Central memory CD4-positive, alpha-beta T cell (primary cell): ENCODE data around the gene ADGRD1.
"Not testable (repeated sequence)": the region's sequence is repeated elsewhere in the genome, so short reads cannot be mapped to it uniquely, and the experiment has no call there.

Source experiments
- DNase-seq: peaks from one replicate; pipeline ENCODE4 v3.0.0; 2022

The ADGRD1 gene

DNA sequence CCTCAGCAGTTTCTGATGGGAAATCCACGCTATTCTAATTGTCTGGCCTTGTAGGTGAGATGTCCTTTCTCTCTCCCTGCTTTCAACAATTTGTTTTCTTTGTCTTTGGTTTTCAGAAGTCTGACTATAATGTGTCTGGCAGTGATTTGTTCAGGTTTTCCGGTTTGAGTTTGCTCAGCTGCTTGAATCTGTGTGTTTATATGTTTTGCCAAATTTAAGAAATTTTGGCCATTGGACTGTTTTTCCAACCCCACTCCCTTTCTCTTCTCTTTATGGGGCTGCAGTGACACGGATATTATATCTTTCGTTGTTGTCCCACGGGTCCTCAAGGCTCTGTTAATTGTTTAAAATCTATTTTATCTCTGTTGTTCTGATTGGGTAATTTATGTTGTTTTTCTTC lies 105.0 kb downstream of the ADGRD1 start:
- DNase-seq = no peak

DNA sequence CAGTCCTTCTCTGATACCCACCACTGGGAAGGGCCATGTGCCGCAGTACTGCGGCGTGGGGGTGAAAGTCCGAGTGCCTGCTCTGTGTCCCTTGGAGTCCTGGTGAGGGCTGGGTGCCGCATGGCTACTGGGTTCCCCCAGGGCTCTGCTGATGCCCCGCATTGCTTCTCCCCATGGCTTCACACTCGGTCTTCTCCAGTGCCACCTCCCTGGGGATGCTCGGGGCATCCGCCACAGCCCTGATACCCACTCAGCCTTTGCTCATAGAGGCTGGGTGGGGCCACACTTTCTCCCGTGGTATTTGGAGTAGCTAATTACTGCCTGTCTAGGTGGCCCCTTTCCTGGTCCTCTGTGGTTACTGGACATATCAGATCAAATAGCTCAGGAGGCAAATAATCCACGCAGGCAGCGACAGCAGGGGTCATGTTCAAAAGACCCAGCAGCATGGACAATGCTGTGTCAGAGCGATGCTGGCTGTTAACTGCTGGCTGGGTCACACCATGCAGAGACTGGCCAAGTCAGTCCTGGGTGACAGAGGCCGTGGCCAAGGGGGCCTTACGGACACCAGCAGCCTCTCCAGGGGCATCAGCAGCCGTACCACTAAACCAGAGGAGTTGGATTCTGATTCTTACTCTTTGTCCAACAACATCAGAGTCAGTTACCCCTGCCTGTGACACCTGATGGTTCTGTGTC lies 106.5 kb downstream of the ADGRD1 start:
- no peak for DNase-seq

DNA sequence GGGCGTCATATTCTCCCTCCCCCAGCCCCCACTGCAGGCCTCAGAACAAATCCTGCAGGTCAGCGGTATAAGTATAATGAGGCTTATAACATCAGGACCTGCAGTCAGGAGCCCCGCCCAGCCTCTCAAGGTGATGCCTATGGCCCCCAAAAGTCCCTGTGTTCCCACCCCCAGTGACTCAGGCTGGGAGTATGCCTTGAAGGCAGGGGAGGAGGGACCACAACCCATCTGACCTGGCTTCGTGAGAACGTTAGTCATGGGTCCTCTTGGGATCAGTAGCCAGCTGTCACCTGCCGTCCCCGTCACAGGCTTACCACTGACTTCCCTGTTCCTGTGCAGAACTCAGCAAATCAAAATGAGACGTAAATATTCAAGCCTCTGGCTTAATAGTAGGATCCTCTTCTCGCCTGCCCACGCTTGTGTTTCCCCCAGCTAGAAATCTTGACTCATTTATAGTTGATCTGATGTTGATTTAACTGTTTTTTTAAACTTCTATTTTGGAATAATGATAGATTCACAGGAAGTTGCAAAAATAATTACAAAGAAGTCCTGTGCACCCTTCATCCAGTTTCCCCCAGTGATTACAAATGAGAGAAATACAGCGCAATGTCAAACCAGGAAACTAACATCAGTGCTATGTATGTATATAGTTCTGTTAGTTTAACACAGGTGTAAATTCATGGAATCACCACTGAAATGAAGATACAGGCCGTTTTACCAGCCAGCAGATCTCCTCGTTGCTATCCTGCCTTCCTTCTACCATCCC lies 107.5 kb downstream of the ADGRD1 start:
- no peak for DNase-seq

DNA sequence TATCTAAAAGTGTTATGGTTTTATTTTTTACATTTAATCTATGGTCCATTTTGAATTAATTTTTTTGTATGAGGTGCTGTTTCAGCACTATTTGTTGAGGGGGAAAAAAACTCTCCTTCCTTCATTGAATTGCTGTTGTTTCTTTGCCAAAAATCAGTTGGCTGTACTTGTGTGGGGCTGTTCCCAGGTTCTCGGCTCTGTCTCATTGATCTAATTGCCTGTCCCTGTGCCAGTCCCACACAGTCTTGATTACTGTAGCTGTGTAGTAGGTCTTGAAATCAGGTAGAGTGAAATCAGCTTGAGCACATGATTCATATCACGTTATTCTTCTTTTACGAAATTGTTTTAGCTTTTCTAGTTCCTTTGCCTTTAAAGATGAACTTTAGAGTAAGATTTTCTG lies 109.7 kb downstream of the ADGRD1 start:
- no peak for DNase-seq

DNA sequence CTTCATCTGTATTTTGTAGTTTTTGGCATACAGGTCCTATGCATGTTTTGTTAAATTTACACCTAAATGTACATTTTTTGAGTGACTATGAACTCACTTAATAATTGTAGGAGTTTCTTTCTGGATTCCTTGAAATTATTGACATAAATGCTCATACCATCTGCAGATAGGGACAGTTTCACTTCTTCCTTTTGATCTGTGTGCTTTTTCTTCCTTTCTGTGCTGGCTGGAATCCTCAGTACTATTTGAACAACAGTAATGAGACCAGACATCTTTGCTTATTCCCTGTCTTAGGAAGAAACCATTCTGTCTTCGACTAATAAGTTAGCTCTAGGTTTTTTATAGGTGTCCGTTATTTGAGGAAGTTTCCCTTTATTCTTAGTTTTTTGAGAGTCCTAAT lies 110.3 kb downstream of the ADGRD1 start:
- no peak for DNase-seq

DNA sequence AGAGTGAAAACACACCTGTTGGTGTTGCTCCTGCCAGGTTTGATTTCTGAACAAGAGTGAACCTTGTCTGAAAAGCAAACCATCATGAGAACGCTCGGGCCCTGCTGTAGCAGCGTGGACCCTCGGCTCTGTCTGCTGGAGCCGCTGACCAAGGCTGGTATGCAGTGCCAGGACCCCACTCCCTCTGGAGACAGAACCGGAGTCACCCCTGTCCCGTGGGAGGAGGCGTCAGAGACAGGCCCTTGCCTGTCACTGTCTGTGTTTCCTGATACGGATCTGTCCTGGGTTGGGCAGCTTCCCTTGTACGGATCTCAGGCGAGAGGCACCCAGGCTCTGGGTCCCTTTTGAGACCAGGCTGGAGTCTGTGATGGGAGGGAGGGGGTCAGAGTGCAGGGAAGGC lies 111.6 kb downstream of the ADGRD1 start:
- no peak for DNase-seq

DNA sequence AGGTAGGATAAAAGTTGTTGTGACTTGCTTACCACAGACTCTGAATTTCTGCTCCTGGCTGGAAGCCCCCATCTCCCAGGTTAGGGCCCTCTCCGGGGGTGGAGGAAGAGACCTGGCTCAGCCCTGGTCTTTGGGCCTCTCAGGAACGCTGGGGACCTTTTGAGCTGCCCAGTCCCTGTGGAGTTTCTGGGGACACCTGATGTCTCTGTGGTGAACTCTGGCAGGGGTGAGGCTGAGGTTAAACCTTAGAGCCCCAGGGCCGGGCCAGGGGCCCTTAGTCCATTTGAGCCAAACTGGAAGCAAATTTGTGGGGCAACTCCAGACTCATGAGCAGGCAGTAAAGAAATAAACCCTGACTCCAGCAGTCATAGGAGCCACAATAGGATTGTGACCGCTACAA lies 112.1 kb downstream of the ADGRD1 start:
- DNase-seq = no peak

DNA sequence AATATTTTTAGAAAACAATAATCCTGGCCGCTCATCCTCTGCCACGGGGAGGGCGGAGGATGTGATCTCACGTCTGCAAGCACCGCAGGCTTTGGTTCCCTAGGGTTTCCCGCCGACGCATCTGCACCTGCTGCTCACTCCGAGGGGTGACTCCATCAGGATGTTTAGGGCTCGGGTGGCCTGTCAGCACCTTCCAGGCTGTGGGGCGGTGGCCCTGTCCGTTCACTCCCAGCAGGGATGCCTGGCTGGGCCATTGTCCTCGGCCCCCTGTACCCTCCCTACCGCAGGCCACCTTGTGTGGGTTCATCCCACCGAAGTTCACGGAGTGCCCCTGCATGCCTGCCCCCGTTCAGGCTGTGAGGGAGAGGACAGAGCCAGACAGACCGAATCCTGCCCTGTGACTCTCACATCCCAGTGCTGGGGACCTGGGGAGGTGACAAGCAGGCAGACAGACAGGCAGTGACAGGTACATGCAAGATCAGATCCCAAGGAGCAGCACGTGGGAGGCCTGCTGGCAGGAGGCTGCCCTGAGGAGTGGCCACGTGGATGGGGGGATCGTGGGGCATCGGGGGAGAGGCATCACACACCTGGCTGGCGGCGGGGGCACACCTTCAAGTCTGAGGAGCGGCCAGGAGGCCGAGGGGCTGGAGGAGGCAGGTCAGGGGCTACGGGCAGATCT lies 112.6 kb downstream of the ADGRD1 start:
- DNase-seq = no peak

DNA sequence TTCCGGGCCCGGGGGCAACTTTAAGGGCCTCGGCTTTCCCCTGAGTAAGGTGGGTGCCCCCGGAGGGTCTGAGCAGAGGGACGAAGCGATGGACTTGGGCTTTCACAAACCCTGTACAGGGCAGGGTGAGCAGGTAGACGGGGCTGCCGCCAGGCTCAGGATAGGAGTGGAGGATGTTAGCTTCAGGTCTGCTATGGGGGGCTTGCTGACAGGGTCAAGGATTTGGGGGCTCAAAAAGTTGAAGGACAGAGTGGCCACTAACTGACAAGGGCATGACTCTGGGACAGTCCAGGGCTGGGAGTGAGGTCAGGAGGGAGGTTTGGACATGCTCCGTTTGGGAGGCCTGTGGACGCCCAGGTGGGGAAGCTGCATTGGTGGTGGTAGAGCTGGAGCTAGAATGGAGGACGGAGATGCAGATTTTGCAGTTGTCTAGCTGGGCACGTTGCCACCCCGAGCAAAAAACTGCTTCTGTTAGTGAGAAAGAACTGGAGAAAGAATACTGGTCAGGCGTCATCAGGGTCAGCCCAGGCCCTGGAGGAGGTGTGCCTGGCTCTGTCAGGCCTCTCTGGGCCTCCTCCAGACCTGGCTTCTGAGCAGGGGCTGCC lies 113.3 kb downstream of the ADGRD1 start:
- DNase-seq = no peak

DNA sequence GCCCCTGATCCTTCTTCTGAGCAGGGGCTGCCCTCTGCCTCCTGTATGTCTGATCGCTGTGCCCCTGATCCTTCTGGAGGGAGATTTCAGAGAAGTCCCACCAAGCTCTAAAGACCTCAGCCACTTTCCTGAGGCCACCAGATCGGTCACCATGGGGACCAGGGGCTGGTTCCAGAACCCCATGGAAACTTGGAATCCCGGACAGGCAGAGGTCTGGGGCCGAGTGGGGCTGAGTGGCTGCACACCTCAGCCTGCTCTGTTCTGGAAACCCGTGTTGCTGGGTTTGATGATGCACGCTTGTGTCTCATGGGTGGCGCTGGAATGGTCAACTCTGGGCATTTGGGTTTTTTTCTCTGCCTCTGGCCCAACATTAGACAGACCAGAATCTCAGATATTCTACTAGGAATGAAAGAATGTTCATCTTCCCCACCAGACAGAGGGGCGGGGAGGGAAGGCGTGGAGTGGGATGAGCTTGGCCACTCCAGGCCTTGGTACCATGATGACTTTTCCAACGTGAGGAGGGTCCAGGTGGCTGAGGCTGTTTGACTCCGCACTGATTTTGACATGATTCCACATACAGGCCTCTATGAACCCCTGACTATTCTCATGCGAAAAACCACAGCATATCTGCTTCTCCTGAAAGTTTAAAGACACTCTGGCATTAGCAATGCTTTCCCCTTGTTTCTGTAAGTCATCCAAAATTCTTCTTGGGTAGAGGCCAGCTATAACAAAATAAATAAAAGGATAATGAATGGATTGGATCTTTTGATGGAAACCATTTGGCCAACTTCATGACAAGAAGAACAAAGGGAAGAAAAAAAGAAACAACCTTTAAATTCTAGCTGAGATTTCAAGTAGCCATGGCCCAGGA lies 114.5 kb downstream of the ADGRD1 start:
- DNase-seq = no peak

DNA sequence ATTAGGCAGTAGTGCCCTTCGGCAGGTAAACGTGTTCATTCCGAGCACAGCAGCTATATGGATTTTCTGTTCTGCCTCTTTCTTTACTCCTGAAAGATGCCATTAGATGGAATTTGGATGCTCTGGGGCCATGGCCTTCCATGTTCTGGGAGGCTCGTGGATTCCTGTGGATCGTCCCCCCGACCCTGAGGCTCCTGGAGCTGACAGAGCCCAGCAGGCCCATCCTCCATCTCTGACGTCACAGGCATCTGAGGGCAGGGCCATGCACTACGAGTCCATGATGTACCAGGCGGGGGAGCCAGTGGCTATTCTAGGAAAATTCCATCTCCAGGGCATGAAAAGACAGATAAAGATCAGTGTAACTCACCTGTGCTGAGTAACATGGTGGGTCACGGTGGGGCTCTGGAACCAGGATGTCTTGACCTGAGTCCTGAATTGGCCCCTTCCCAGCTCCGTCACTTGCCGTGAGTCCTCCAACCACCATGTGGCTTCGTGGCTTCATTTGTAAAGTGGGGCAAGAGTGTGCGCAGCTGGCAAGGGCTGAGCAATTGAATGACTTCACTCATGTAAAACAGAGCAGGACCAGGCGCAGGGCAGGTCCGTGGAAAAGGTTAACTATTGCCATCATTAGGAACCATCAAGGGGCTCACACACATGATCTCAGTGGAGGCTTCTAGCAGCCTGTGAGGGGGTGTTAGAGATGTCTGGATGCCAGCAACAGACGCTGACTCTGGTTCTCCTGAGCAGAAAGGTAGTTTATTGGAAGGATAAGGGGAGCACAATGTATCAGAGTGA lies 115.4 kb downstream of the ADGRD1 start:
- not testable (repeated sequence) for DNase-seq

DNA sequence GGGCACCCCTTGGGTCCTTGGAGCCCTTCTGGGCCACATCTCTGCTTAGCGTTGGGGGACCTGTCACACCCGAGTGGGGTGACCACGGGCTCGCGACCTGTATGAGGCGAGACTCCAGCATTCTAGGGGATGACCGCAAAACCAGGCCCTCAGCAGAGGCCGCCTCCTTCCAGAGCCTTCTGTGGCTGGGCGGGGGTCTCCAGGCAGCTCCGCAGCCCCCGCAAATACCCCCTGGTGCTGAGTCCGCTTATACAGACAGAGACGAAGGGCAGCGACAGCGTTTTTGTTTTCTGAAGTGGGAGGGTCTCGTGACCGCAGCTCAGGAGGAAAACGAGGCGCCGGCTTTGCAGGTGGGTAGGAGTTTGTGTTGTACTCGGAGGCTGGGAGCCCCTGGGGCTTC lies 116.4 kb downstream of the ADGRD1 start:
- DNase-seq = not testable (repeated sequence)

DNA sequence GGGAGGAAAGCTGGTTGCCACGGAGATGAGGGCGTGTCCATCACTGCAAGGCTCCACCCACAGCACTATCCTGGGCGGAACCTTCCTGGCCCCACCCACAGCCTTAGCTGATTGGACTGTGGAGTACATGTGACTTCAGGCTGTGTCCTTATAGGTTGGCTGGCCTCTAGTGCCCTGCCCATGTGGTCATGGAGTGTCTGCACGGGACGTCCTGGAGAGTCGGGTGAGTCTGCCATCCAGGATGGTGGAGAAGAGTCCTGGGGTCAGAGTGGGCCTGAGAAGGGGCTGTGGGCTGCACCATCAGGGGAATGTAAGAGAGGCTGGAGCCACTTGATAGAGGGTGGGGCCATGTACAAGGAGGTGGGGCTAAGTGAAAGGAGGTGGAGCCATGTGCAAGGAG lies 117.0 kb downstream of the ADGRD1 start:
- not testable (repeated sequence) for DNase-seq

DNA sequence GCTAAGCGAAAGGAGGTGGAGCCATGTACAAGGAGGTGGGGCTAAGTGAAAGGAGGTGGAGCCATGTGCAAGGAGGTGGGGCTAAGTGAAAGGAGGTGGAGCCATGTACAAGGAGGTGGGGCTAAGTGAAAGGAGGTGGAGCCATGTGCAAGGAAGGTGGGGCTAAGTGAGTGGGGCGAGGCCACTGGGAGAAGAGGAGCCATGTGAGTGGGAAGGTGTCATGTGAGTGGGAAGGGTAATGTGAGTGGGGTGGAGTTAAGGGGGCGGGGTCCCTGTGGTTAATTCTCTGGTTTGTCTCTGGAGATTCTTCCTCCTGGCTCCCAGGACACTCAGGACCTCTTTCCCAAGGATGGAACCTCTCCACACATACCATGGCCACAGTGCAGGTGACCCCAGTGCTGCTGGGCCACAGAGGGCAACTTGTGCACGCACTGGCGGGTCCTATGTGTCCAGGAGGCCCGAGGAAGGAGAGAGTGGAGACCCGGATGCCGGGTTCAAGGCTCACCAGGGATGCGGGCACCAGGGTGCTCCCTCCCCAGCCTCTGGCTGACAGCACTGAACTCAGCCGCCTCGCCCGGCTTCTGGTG lies 117.6 kb downstream of the ADGRD1 start:
- not testable (repeated sequence) for DNase-seq

DNA sequence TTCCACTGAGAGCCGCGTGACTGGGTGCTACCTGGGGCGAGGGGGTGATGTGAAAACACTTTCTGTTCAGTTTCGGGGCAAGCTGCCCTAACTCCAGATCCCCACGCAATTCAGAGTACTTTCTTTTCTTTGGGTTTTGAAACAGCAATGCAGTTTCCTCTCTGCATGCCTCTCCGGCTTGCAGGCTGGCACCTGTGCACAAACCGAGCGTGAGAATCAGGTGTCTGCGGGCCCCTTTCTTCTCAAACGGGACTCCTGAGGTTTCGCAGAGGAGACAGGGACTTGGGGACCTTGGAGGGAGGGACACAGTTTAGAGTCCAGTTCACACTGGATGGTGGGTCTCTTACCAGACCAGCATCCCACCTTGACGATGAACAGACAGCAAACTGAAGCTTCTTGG lies 118.2 kb downstream of the ADGRD1 start:
- DNase-seq = not testable (repeated sequence)

DNA sequence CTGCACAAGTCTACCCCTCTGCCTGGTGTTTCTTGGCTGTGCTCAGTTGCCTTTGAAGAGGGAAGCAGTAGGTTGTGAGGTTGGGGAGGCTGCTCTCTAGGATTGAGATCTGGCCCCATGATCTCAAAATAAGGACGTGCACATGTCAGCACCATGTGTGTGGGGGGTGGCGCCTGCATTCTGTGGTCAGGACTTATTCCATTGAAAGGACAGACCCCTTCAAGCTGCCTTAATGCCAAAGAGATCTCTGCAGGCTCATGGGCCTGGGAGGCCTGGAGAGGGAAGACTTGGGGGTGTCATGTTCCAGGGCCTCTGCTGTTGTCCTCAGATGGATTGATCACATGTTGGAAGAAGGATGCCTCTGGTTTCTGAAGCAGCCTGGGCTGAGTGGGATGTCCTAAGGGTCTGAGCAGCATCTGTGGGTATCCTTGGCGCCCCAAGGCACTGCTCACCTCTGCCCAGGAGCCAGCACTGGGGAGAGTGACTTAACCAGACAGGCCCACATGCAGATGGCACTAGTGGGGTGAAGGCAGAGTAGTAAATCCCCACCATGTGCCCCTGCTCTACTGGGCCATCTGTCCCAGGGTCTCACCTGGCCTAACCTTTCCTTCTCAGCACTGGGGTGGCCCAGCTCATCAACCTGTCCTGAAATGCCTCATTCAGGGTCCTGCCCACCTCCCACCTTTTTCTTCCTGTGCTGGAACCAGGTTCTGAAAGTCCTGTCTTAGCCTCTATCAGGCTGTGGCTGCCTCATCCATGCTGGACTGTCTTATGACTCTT lies 118.9 kb downstream of the ADGRD1 start:
- no peak for DNase-seq

DNA sequence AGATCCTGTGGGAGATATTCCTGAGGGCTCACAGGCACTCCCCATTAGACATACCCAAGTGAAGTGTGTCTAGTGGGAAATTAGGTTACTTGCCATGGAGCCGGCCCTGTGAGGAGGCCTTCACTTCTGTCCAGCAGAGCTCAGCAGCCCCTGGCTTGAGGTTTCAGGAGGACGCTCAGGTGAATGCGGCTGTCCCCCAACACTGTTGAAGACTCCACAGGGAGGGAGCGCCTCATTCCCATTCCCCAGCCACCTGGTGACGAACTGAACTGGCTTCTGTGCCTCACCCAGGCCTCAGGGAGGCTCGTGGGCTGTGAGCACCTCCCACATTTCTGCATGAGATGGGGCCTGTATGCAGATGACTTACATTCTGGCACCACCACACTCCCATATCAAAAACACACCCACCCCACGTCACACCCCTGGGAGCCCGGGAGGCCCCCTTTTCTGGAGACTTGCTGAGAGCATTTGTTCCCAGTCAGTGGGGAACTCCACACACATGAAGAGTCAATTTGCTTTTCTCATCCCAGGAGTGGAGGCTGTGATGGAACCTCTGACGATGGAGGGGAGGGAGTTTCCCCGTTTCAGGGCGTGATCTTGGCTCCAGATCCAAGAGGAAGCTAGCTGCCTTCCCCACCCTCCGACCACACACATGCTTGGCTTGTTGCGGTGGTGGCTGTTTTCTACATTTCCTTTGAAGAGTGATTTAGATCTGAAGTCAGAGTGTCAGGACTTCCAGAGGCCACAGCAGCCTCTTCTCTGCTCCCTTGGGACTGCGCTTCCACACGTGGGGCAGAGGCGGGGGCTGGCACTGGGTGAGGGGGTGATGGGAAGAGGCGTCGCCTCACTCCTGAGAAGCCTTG lies 120.7 kb downstream of the ADGRD1 start:
- no peak for DNase-seq

DNA sequence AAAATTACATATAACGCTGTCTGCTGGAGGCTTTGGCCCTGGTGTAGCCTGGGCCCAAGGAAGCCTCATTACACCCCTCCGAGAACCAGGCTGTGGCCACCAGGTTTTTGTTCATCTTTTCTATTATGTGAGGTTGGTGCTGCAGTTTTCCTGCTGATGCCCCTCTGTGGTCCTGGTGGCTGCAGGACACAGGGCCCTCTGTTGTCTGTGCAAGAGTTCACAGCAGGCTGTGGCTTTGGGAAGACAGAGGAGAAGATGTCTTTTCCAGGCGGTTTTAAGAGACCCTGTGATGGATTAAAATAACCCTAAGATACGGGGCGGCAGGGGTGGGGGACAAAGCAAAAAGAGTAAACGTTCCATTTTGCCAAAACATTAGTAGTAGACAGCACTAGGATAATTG lies 121.5 kb downstream of the ADGRD1 start:
- no peak for DNase-seq

DNA sequence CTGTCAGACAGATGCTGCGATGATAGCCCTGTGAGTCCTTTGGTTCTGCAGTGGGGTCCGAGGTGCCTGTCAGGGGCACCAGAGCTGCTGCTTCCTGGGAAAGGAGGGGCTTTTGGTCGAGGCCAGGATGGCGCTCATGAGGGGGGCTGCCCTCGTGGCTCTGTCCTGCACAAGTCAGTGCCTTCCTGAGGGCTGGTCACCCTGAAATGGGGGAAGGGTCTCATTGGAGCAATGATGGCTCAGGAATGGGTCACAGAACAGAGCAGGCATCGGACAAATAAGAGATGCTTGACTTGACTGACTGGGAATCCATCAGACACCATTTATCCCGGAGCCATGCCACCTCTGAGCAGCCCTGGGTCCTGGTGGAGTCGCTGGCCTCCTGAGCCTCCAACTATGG lies 121.9 kb downstream of the ADGRD1 start:
- no peak for DNase-seq
